ACC112 (cell line): Measurements from ENCODE around the gene PIM1.
"Not testable (repeated sequence)": the region's sequence is repeated elsewhere in the genome, so short reads cannot be mapped to it uniquely, and the experiment has no call there.

Source experiments
- H2AFZ ChIP-seq: fragments of 200-600 bp; sonication (generic); one replicate; pipeline ENCODE4 v1.6.0; 2017; ENCODE audit warnings: antibody characterized with exemption, low read length; ENCODE audit not compliant: unreplicated experiment
- H3K27ac ChIP-seq: fragments of 200-600 bp; sonication (generic); 2 replicates; pipeline ENCODE4 v1.5.1; 2014; ENCODE audit warnings: low read depth, mild to moderate bottlenecking, antibody characterized with exemption, low read length, moderate library complexity
- H3K27me3 ChIP-seq: fragments of 200-600 bp; sonication (generic); 2 replicates; pipeline ENCODE4 v1.6.1; 2014; ENCODE audit warnings: mild to moderate bottlenecking, antibody characterized with exemption, low read length, moderate library complexity, mixed read lengths; ENCODE audit not compliant: insufficient read depth
- H3K36me3 ChIP-seq: fragments of 200-600 bp; sonication (generic); 2 replicates; pipeline ENCODE4 v1.6.1; 2016; ENCODE audit warnings: mild to moderate bottlenecking, antibody characterized with exemption, low read length, moderate library complexity, mixed read lengths; ENCODE audit not compliant: insufficient read depth
- H3K4me1 ChIP-seq: fragments of 200-600 bp; sonication (generic); one replicate; pipeline ENCODE4 v1.6.1; 2016; ENCODE audit warnings: low read length, mixed read lengths; ENCODE audit not compliant: insufficient read depth, unreplicated experiment, control insufficient read depth
- H3K4me3 ChIP-seq: fragments of 200-600 bp; sonication (generic); 2 replicates; pipeline ENCODE4 v1.5.1; 2014; ENCODE audit warnings: mild to moderate bottlenecking, low read depth, low read length
- H3K79me2 ChIP-seq: fragments of 200-600 bp; sonication (generic); one replicate; pipeline ENCODE4 v1.6.0; 2016; ENCODE audit warnings: low read length; ENCODE audit not compliant: control insufficient read depth, unreplicated experiment, insufficient read depth

The PIM1 gene

DNA sequence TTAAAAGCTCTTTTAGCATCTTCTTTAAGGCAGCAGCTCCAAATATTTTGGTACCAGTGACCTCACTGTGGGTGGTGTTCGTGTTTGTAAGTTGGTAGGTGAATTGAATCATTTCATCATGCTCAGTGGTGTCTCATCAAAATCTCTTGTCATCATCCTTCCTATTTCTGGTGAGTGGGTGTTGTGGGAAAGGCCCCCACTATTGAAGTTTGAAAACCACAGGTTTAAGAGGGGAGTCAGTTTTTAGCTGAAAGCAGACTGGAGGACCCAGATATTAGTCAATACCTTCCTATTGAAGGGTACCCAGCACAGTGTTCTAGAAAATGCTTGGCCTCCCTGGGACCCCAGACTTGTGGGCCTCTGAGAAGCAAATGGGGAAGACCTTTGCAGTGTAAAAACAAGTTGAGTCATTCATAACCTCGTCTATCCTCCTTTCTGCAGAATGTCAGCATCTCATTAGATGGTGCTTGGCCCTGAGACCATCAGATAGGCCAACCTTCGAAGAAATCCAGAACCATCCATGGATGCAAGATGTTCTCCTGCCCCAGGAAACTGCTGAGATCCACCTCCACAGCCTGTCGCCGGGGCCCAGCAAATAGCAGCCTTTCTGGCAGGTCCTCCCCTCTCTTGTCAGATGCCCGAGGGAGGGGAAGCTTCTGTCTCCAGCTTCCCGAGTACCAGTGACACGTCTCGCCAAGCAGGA is 3.7 kb downstream of the PIM1 start:
- Histone ChIP-seq H3K4me3 (no peak overlapping the region), H3K27ac (no peak overlapping the region), H3K4me1 (peaks cover 8% of the 10 kb centered on the region), H3K36me3 (peaks cover 15% of the 10 kb centered on the region), H3K27me3 (no peaks in the 10 kb centered on the region), H3K79me2 (peaks cover 13% of the 10 kb centered on the region), H2AFZ (no peak overlapping the region)

GRCh38 chr6:37174196-37174514 is 4.2 kb downstream of the PIM1 start:
- no peak overlapping the region for H2AFZ ChIP-seq
- no peaks in the 10 kb centered on the region for H3K27me3 ChIP-seq
- peaks cover 13% of the 10 kb centered on the region for H3K79me2 ChIP-seq
- no peak overlapping the region for H3K4me3 ChIP-seq
- H3K36me3 ChIP-seq = peaks cover 15% of the 10 kb centered on the region
- H3K4me1 ChIP-seq = peaks cover 5% of the 10 kb centered on the region
- H3K27ac ChIP-seq = no peak overlapping the region

GRCh38 chr6:37174515-37175331 is 4.8 kb downstream of the PIM1 start:
- no peak overlapping the region for H3K27ac ChIP-seq
- peaks cover 13% of the 10 kb centered on the region for H3K79me2 ChIP-seq
- no peak overlapping the region for H2AFZ ChIP-seq
- H3K27me3 ChIP-seq = no peaks in the 10 kb centered on the region
- no peak overlapping the region for H3K4me3 ChIP-seq
- H3K36me3 ChIP-seq = peaks cover 15% of the 10 kb centered on the region
- H3K4me1 ChIP-seq = peaks cover 5% of the 10 kb centered on the region

DNA sequence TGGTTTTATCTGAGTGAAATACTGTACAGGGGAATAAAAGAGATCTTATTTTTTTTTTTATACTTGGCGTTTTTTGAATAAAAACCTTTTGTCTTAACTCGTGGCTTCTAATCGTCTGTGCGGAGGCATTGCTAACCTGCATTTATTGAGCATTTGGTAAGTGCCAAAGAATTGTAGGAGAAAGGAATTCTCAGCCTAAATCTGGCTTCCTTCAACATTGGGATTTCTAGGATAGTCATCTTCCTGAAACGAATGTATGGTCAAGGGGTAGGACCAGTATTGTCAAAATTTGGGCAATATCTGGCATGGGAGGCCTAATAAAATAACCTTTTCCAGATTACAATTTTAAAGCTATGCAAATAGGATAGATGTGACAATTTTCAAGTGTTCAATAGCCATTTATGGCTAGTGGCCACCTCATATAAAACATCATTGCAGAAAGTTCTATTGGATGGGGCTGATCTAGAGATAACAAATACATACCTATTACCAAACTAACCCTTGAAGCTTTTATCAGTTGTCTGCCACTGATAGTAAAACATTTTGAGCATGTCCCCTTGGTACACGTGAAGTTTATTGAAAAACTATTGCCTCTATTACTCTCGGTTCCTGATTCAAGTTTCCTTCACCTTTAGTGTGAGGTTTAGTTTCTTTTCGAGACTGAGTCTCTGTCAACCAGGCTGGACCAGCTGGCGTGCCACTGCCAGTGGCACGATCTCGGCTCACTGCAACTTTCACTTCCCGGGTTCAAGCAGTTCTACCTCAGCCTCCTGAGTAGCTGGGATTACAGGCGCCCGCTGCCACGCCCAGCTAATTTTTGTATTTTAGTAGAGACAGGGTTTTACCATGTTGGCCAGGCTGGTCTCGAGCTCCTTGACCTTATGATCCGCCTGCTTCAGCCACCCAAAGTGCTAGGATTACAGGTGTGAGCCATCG is 5.6 kb downstream of the PIM1 start:
- peaks cover 15% of the 10 kb centered on the region for H3K36me3 ChIP-seq
- H3K79me2 ChIP-seq = peaks cover 8% of the 10 kb centered on the region
- H3K4me3 ChIP-seq = no peak overlapping the region
- H3K27me3 ChIP-seq = no peaks in the 10 kb centered on the region
- H3K27ac ChIP-seq = no peak overlapping the region
- H2AFZ ChIP-seq = no peak overlapping the region
- peaks cover 5% of the 10 kb centered on the region for H3K4me1 ChIP-seq

DNA sequence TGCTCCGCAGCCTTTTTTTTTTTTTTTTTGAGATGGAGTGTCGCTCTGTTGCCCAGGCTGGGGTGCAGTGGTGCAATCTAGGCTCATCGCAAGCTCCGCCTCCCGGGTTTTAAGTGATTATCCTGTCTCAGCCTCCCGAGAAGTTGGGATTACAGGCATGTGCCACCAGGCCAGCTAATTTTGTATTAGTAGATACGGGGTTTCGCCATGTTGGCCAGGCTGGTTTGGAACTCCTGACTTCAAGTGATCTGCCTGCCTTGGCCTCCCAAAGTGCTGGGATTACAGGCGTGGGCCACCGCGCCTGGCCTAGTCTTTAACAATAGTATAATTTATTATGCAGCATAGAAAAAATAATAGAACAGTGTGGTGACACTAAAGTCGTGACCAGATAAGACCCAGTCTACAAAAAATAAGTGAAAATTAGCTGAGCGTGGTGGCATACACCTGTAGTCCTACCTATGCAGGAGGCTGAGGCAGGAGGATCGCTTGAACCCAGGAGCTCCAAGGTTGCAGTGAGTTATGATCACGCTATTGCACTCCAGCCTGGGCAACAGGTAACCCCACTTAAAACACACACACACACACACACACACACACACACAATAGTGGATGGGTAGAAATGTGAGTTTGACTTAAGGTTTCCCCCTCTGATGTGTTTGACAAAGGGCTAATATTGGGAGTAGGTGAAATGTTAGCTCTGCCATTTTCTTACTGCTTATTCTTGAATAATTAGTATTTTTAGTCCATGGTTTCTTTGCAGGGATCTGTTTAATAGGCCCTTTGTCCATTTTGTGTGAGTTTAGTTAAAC is 6.5 kb downstream of the PIM1 start:
- H3K27me3 ChIP-seq = no peaks in the 10 kb centered on the region
- H3K27ac ChIP-seq = no peak overlapping the region
- no peak overlapping the region for H3K4me3 ChIP-seq
- peaks cover 5% of the 10 kb centered on the region for H3K4me1 ChIP-seq
- H2AFZ ChIP-seq = no peak overlapping the region
- H3K79me2 ChIP-seq = no peaks in the 10 kb centered on the region
- peaks cover 15% of the 10 kb centered on the region for H3K36me3 ChIP-seq

DNA sequence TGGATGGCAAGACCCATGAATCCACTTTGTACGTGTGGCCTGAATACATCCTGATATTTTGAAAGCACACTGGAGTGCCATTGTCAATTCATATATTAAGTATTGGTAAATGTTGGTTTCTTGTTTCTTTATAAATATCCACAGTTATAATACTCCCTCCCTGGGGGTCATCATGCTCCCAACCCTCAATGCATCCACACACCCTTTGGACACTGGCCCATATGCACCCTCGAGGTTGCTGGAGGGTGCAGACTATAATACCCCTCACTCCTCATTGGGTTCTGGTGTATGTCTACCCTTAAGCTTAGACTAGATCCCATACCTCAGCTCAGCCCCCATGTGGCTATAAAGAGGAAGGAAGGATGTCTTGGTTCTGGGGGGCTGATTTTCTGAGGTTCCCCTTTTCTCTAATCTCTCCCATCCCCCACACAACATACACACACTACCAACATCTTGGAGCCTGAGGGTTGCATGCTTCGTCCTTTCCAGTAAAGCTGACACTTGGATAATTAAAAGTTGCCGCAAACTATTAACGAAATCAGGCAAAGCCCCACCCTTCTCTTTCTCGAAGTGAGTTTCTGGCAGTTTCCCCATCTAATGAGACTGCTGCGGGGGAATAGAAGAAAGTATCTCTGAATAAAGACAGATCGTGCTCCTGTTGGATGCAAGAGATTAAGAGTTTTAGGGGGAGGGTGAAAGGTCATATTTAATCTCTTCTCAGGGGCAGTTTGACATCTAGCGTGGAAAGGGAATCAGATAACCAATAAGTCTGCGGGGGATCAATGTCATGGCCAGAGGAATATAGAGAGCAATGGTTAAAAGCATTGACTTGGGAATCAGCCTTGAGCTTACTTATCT is 7.4 kb downstream of the PIM1 start:
- H3K4me1 ChIP-seq = peaks cover 5% of the 10 kb centered on the region
- no peak overlapping the region for H2AFZ ChIP-seq
- peaks cover 15% of the 10 kb centered on the region for H3K36me3 ChIP-seq
- H3K4me3 ChIP-seq = no peak overlapping the region
- H3K27ac ChIP-seq = no peak overlapping the region
- H3K27me3 ChIP-seq = no peaks in the 10 kb centered on the region
- H3K79me2 ChIP-seq = no peaks in the 10 kb centered on the region

DNA sequence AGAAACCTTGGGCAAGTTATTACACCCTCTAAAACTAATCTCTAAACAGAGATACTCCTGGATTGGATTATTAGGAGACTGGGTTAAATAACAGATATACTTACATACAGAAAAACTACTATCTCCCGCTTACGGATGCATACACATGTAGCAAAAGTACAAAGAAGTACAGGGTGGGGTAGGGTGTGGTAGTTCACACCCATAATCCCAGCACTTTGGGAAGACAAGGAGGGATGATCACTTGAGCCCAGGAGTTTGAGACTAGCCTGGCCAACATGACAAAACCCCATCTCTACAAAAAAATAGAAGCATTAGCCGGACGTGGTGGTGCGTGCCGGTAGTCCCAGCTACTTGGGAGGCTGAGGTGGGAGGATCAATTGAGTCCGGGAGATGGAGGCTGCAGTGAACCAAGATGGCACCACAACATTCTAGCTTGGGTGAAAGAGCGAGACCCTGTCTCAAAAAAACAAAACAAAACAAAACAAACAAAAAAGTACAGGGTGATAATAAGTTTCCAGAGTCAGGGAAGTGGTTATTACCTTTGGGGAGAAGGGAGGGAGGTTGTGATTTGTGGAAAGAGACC is 8.1 kb downstream of the PIM1 start:
- Histone ChIP-seq H3K36me3 (peaks cover 13% of the 10 kb centered on the region), H2AFZ (no peak overlapping the region), H3K79me2 (no peaks in the 10 kb centered on the region), H3K27ac (no peak overlapping the region), H3K27me3 (no peaks in the 10 kb centered on the region), H3K4me3 (no peak overlapping the region), H3K4me1 (peaks cover 5% of the 10 kb centered on the region)

- H2AFZ ChIP-seq = no peak overlapping the region
- no peaks in the 10 kb centered on the region for H3K36me3 ChIP-seq
- H3K27me3 ChIP-seq = no peaks in the 10 kb centered on the region
- H3K79me2 ChIP-seq = no peaks in the 10 kb centered on the region
- H3K4me3 ChIP-seq = no peak overlapping the region
- no peaks in the 10 kb centered on the region for H3K4me1 ChIP-seq
- H3K27ac ChIP-seq = no peak overlapping the region
Measured at GRCh38 chr6:37180075-37180474, 10.1 kb downstream of the PIM1 start.

- H2AFZ ChIP-seq, H3K4me1 ChIP-seq, H3K4me3 ChIP-seq, H3K27ac ChIP-seq, H3K36me3 ChIP-seq, H3K79me2 ChIP-seq, H3K27me3 ChIP-seq: not testable (repeated sequence)
Measured at GRCh38 chr6:37180610-37181009, 10.7 kb downstream of the PIM1 start.
